HG03469 (cell line): ENCODE results near the gene BRCA2.

Source experiments
- ATAC-seq: cut with Tn5 transposase; IDR thresholded peaks from one replicate; pipeline ENCODE4 v1.9.1; 2021; ENCODE audit warnings: mild to moderate bottlenecking, moderate library complexity, moderate number of reproducible peaks; ENCODE audit not compliant: unreplicated experiment

Gene BRCA2, protein sequence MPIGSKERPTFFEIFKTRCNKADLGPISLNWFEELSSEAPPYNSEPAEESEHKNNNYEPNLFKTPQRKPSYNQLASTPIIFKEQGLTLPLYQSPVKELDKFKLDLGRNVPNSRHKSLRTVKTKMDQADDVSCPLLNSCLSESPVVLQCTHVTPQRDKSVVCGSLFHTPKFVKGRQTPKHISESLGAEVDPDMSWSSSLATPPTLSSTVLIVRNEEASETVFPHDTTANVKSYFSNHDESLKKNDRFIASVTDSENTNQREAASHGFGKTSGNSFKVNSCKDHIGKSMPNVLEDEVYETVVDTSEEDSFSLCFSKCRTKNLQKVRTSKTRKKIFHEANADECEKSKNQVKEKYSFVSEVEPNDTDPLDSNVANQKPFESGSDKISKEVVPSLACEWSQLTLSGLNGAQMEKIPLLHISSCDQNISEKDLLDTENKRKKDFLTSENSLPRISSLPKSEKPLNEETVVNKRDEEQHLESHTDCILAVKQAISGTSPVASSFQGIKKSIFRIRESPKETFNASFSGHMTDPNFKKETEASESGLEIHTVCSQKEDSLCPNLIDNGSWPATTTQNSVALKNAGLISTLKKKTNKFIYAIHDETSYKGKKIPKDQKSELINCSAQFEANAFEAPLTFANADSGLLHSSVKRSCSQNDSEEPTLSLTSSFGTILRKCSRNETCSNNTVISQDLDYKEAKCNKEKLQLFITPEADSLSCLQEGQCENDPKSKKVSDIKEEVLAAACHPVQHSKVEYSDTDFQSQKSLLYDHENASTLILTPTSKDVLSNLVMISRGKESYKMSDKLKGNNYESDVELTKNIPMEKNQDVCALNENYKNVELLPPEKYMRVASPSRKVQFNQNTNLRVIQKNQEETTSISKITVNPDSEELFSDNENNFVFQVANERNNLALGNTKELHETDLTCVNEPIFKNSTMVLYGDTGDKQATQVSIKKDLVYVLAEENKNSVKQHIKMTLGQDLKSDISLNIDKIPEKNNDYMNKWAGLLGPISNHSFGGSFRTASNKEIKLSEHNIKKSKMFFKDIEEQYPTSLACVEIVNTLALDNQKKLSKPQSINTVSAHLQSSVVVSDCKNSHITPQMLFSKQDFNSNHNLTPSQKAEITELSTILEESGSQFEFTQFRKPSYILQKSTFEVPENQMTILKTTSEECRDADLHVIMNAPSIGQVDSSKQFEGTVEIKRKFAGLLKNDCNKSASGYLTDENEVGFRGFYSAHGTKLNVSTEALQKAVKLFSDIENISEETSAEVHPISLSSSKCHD (N-terminal part only)

DNA sequence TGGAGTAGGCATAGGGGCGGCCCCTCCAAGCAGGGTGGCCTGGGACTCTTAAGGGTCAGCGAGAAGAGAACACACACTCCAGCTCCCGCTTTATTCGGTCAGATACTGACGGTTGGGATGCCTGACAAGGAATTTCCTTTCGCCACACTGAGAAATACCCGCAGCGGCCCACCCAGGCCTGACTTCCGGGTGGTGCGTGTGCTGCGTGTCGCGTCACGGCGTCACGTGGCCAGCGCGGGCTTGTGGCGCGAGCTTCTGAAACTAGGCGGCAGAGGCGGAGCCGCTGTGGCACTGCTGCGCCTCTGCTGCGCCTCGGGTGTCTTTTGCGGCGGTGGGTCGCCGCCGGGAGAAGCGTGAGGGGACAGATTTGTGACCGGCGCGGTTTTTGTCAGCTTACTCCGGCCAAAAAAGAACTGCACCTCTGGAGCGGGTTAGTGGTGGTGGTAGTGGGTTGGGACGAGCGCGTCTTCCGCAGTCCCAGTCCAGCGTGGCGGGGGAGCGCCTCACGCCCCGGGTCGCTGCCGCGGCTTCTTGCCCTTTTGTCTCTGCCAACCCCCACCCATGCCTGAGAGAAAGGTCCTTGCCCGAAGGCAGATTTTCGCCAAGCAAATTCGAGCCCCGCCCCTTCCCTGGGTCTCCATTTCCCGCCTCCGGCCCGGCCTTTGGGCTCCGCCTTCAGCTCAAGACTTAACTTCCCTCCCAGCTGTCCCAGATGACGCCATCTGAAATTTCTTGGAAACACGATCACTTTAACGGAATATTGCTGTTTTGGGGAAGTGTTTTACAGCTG lies at the start of gene BRCA2, which contains the start of gene ZAR1L:
Gene BRCA2, plus strand, starts transcription at position 271 of the 790 bp plus-strand sequence. CDS start 953 bp downstream, outside the sequence.
Gene ZAR1L, minus strand, starts transcription at position 126 of the 790 bp plus-strand sequence. CDS start 3,438 bp downstream, outside the sequence.
- peak; percentile 95 for ATAC-seq

DNA sequence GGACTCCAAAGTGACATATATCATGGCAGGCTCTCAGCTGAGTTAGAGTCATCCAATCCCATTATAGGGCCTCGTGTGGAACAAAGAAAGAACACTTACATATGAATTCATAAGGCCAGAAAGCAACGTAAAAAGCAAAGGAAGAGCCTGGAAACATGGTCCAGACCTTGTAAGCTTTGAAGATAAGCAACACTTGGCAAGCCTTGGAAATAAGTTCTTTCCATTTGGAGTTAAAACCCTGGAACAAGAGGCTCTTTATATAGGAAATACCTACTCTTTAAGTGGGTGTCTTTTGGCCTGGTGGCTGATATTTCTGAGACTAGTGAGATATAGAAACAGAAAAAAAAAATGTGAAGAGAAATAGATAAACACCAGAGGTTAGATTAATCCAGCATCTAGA lies 49.6 kb upstream of the BRCA2 start:
- ATAC-seq, result no peak

DNA sequence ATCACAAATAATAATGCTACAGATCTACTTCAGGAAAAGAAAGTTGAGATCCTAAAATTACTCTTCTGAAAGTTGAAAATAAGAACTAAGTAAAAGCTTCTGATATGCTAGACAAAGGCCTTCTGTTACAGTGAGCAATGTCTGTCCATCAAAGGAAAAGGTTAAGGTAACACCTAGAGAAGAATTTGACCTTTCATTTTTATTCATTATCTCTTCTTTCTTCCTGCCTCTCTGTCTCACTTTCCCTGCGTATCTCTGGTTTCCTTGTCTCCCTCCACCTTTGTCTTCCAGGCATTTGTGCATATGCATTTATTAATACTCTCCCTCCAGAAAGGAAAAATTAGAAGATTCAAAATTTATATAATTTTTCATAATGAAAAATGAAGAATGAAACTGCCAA lies 49.2 kb upstream of the BRCA2 start:
- ATAC-seq, result no peak

DNA sequence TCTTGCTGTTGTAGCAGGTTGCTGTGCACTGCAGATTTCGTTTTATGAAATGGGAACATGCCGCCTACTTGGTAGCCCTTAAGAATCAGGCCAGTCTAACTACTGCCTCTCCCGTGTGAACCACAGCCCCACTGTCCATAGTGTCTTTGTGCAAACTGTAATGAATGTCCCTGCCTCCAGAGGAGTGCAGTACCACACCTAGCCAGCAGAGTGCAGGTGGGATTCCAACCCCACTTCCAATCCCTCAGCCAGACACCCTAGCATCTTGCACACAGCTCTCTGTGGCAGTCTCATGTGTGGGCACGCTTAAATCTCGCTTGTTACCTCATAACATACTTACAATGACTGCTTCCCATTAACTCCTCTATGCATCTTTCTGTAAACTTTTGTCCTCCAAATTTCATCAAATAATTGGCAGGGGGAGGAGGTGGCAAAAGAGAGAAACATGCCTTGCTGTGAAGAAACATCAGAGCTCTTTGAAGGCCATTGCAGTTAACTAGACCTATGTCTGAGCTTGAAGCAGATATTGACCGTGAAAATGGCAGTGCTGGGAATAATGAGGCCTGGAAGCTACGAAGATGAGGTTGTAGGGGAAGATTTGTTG lies 47.4 kb upstream of the BRCA2 start:
- ATAC-seq, result peak; percentile 95

DNA sequence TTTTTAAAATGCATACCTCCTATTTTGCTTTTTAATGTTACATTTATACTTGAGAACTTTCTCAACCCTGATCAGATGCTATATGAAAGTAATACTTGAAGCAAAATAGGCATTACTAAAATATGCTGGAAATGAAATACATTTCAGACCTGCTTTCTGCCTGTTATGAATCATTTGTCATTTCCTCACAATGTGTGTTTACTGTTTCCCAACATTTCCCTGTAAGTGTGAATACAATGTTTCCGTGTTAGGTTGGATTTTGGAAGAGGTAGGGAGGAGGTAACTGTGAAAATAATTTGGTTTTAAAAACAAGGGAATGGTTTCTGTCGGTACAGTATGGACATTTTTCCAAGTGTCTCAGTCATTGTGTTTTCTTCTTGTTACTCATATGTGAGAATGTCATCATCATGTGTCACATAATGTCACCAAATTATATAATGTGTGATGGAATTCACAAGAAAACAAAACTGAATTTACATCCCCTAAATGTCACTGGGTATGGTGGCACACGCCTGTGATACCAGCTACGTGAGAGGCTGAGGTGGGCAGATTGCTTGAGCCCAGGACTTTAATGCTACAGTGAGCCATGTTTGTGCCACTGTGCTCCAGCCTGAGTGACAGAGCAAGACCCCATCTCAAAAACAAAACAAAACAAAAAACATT lies 43.2 kb upstream of the BRCA2 start:
- ATAC-seq, result no peak

DNA sequence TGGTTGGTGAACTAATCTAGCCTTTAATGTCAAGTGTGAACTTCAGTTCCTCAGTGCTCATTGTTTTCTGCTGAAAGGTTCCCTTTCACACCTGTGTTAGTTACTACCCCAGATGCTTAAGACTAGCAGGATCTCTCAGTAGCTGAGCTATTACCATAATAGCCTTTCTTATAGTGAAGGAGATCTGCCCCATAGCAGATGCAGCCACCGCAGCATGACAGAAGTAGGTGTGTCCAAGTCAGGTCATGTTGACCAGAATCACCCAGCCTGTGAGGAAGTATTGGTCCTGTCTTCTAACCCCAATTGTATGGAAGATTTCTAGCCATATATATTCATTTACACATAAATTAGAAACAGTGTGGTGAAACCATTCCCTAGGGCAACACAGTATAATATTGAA lies 37.5 kb upstream of the BRCA2 start:
- ATAC-seq, result no peak

DNA sequence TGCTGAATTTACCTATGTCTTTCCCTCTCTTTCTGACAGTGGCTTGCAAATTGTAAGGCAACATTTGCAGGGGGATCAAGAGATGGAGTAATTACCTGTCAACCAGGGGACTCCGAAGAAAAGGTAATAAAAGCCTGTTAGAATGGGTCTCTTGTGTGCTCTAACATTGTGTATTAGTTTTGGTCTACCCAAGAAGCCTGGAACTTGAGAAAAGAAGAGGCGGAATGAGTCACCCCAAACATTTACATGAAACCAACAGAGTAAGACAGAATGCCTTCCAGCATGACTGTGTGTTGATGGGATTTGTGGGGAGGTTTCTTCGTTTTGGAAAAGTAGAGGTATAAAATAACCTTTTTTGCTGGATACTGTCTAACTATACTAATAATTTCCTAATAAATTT lies 36.9 kb upstream of the BRCA2 start:
- ATAC-seq, result no peak

DNA sequence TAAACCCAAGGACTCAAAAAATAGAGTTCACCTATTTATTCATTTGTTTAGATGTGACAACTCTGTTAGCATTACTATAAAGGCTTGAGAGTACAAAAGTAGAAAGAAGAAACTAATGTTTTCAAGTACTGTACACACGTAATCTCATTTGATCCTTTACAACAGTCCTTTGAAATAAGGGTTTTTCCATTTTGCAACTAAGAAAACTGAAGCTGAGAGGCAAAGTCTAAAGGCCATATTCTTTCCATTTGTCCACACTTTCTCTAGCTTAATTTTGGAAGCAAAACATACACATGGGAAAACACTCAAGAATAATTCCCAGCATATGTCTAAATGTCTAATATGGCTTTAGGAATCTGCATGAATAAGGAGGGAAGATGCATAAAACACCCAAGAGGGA lies 34.2 kb upstream of the BRCA2 start:
- no peak for ATAC-seq

DNA sequence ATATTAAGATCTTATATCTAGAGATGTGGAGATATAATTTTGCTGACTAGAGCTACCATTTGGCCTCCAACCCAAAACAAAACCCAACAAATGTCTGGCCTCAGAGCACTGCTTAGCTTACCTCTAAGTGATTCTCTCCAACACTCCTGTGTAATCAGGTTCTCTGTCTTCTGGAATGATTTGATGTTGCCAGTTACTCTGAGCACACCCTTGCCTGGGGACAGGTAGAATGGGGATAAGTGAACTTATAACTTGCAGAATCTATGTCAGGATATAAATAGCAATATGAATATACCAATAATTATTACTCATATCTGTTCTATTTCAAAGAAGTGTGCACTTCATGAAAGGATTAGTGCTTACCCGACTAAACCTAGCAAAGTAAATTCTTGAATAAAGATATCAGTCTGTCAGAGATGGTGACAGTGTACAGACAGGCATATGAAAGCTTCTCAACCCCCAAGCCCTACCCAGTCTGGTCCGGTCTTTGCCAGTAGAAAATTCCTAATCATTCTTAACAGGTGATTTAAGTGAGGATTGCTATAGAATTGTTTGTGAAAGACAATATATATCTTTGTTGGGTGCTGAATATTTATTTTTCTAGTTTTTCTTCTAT lies 33.1 kb upstream of the BRCA2 start:
- no peak for ATAC-seq

DNA sequence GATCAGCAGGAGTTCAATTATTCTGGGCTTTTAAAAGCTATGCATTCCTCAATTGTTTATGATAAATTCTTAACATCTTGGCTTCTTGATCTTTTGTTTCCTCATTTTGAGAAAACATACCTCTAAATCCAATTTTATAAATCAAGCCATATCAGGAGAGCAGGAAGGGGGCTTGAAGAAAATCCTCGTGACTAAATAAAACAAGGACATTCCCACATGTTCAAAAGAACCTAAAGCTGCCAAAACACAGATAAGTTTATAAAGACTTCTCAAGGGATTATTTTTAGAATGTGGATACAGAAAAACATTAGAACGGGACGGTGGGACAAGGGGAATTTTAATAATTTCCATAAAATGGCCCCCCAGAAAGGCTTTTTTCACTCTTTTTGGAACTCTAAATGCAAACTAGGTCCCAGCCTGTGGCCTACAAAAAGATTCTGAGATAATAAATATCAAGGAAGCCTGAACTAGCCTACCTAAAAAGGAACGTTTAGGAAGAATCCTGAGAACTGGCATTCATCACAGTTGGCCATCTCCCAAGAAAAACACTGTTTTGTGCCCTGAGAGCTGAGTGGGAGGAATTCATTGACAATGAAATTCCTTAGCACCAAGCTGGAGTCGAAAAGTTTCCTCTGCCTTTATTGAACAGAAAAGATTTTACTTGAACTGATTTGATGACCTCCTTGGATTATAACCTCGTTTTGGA lies 30.2 kb upstream of the BRCA2 start:
- no peak for ATAC-seq

DNA sequence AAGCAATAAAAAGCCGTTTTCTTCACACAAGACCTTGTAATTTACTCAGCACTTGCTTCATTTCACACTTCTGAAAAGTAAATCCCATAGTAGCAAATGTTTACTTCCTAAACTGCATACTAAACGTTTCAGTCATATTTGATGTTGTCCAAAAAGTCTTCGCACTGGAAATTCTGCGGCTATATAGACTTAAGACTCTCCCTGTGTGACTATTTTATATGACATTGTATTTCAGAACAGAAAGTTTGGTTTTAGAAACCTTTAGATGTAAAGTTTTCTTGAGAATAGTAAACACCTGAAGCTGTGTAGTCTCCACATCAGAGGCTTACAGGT lies 29.7 kb upstream of the BRCA2 start:
- ATAC-seq, result no peak

DNA sequence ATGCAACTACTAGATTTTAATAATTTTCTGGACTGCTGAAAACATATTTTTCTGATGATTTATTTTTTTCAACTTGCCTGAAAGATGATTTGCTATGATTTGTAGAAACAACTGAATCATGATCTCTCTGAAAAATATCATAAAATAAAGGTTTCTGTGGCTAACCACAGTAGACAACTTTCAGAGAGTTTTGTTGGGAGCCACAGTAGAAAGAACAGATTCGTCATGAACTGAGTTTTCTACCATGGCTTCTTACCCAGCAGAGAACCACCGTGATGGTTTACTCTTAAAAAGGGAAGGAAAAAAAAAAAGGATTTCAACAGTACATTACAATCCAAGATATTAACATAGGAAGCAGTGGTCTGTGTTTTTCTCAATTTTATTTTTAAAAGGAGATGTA lies 18.1 kb upstream of the BRCA2 start:
- no peak for ATAC-seq

DNA sequence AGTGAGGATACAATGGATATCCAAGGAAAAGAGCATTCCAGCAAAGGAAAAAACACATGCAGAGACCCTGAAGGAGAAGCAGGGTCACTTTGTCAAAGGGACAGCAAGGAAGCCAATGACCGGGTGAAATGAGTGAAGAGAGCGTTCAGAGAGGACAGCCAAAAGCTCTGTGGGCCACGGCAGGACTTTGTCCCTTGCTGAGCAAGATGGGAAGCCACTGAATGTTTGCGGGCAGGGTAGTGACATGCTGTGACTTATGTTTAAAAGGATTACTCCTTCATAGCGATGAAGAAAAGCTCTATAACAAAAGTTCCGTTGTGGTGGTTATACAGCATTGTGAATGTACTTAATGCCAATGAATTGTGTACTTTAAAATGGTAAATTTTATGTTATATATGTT lies 16.6 kb upstream of the BRCA2 start:
- ATAC-seq, result no peak

DNA sequence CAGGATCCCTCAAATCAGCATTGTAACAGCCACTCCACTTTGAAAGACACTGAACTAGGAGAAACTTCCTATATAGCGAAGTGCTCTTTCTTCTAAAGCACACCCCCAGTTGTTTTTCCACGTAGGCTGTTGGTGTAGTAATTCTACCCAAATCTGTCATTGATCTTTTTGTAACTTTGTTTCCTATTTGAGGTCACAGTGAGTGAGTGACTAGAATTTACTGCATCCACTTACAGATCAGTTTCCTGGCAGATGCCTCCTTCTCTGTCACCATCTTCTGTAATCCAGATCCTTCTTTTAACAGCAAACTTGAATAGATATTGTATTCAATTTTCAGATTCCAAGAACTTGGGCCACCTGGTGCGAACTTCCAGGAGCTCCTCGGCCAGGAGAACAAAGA lies 15.4 kb upstream of the BRCA2 start:
- ATAC-seq, result no peak

DNA sequence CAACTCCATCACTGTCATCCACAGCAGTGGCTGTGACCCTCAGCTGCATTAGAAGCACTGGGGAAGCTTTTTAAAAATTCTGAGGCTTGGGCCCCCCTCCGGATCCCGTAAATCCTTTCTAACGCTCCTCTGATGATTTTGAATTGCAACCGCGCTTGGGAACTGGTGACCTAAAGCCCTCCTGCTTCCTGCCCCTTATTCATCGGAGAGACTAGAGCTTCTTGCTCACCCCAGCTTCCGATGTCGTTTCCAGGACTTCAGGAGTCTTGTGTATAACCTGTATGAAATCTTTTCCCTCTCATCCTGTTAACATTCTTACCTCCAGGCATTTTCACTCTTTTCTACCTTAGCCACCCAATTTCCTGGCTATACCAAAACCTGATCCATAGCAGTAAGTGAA lies 14.9 kb upstream of the BRCA2 start:
- ATAC-seq, result no peak

DNA sequence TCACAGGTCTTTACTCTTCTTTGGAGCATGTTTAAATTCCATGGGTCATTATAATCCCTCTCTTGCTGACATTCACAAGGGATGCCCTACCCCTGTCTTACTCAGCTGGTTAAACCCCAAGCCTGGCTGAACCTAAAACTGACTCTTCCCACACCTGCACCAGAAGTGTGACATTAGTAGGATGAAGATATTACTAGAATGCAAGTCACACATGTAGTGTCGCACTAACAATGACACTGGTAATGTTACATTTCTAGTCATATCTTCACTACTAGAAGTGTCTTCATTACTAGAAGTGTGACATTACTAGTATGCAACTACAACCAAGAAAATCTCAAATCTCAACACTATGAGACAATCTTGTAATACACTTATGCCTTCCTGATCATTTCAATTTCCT lies 14.4 kb upstream of the BRCA2 start:
- no peak for ATAC-seq

DNA sequence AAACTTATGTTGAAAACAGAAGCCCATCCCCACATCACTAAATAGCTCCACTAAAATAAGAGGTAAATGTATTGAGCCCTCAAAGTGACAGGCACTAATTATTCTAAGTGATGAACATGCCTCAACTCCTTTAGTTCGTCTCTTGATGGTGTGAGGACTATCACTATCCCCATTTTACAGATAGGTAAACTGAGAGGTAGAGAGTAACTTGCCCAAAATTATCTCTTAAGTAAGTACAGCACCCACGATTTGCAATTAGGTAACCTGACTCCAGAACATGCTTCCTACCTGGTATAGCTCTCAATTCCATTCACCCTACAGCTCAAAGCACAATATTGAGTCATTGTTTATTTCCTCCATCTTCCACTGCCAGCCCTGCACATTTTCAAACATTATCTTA lies 12.8 kb upstream of the BRCA2 start:
- no peak for ATAC-seq

DNA sequence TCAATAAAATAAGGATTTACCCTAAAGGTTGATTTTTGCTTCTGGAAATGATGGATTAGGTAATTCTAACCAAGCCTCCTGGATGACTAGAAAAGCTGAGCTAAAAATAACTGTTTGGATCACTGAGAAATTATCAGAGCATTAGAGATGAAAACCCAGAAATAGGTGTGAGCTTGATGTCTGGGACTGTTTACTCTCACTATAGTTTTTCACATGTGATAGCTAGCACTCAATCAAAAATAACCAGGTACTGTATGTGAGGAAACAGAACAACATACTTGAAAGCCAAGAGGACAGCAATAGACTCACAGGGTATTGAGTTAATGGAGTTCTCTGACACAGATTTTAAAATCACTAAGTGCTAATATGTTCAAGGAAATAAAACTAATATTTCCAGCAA lies 9.7 kb upstream of the BRCA2 start:
- ATAC-seq, result no peak
